RPMI7951 (cell line): Measurements from ENCODE around the gene PBX1. TPM values are rescaled to one million over a fixed set of nuclear protein-coding genes. Genes with fewer than 3 reads are reported as not detected.

ENCODE experiments used
- DNase-seq: peaks from one replicate; pipeline ENCODE4 v3.0.0-alpha.2; 2012; ENCODE audit warnings: low read depth
- total RNA-seq: library from RNA; depleted of rRNA; stranded (reverse); fragments of >200 nt; shearing (Covaris generic); gene quantifications from 2 replicates; pipeline ENCODE4 v1.2.3, GENCODE V29; 2014

Gene PBX1
- total RNA-seq, 1 experiment from 2014 or later: 2.4 TPM

DNA sequence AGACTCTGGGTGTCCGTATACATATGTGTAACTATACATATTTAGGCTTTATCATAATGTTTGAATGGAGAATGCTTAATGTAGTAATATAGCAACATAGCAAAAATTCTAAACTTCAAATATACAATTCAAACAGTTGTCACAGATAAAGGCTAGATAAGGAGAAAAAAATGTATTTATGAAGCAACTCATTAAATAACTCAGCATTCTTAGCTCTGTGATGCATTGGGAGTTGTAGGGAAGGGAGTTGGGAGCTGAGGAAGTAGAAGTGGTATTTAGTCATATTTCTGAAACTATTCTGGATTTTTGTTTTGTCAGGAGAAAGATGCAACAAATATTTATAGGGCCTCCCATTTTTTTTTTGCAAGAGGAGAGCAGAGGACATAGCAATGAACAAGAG, 197.8 kb downstream of the PBX1 start:
- no peak for DNase-seq

DNA sequence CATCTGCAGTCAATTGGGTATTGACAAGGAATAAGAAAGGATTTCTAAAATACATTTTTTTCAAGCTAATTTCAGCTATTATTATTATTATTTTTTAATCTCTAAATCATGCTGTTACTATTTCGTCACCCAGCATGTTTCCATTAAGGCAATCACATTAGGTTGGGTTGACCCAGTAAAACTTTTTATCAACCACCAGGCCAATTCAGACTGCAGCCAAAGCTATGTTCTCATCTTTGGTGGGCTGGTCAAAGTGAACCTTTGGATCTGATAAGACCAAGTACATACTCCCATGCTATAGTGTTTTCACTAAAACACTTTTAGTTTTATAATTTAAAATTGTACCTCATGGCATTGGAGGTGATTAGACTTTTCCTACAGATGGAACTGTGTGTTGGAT, 198.6 kb downstream of the PBX1 start:
- no peak for DNase-seq

DNA sequence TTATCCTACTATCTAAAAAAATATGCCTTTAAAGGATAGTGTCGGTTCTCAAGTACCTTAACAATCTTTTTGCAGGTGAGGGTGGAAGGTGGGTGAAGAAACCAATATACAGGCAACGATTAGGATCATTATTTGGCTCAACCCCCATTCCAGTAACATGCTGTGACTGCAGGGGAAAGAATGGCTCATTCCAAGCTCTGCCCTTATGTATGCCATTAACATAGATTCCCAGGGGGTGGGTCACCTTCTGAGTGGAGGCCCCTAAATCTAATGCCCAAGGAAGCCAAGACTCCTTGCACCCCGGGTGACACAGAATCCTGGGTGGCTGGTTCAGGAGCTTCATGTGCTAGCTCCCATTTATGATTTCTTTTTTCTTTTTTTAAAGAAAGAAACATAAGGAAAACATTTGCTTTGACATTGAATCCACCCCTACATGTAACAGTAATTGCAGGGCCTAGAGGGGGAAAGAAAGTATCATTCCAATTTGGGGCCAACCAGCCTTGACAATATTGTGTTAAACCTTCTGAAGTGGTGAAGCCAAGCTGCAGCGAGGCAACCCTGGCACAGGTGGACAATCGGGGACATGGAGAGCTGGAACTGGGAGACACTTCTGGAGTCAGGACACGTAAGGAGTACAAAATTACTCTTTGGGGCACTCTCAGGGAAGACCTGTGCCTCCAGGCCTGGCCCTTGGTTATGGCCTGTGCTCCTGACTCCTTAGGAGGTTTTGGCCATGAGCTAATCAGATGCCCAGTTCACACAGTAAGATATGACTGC, 200.3 kb downstream of the PBX1 start:
- DNase-seq: no peak

DNA sequence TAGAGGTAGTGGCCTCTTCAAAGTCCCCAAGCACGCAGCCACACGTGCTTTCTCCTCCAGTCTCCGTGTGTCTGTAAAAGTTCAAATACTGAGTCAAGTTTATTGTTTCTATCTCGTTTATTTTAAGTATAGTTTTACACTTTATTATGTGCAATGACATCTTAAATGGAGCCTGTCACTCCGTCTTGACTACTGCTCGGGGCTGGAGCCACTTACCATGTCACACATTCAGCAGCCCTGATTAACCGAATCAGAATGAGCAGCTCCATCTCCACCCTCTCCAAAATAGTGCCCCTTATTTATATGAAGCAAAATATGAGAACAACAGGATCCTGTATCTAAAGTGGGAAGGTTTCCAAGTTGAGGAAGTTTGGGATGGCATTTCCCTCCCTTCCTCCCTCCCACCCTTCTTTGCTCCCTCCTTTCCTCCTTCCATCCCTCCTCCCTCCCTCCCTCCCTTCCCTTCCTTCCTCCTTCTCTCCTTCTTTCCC, 201.0 kb downstream of the PBX1 start:
- DNase-seq: no peak

DNA sequence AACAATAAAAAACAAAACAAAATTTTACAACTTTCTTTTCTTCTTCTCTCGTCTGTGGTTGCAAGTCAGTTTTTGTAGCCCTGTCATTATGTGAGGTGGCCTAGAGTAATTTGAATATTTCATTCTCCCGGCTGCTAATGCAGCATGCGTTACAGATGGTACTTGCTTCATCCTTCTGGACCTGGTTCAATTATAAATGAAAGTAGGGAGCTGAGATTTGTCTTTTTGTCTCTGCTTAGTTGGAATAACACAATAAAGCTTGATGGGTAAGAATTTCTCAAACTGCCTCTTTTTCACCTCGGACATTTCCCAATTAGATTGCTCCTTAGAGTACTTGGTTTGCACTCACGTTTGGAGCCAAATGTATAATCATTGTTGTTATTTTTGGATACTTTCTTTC, 201.6 kb downstream of the PBX1 start:
- no peak for DNase-seq

DNA sequence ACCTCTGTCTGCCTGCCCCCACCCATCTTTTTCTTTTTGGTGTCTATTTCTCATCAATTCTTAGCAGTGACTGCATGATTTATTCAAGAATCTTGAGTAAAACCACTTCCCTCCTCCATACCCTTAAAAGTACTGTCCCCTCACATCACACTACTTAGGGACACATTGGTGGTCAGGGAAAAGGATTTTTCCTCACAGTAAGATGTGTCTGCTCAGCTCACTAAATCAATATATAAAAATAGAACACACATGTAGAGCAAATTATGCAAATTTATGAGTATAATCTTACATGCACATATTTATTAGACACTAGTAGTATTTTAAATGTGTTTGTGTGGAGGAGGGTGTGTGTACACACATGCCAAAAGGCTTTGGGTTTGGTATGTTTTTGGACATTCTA, 202.0 kb downstream of the PBX1 start:
- DNase-seq: no peak

DNA sequence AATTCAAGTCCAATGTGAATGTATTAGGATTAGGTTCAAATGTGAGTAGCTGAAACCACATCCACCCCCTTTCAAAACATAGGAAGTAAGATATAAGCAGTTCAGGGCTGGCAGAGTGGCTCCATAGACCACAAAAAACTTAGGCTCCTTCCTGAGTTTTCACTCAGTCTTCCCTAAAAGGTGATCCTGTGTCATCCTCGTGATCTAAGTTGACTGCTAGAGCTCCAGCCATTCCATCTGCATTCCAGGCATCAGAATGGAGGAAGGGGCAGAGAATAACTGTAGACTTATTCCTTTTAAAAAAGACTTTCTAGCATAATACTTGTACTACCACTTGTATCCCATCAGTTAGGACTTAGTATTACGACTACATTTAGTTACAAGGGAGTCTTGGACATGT, 204.1 kb downstream of the PBX1 start:
- DNase-seq: no peak

DNA sequence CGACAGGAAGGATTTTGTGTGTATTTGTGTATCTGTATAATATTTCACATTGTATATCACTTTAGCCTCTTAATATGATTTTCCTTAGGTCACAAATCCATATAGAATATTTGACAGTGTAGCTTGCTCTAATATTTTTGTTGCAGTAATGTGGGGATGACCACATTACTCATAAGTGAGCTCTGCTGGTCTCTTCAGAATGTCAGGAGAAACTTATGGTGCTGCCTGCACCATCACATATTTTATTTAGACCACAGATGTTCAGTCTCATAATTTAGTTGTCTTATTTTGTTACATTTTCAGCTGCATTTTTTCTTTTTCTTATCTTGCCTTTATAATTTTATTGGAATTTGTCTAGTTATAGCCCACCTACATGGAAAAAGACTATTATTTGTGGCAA, 205.3 kb downstream of the PBX1 start:
- DNase-seq: no peak

DNA sequence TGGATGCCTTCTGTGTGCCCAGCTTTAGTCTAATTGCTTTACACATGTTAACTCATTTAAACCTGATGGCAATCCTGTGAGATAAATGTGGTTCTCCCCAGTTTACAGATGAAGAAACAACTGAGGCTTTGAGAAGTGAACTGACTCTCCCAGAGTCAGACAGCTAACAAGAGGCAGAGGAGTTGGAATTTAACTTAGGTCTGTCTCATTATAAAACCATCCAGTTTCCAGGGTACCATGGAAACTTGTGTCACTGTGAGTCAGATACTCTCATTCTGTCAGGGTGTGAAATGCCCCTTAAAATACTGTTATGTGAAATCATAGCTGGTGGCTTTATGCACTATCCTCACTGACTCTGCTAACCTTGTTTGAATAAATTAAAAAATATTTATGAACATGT, 206.6 kb downstream of the PBX1 start:
- DNase-seq: peak; percentile 81

DNA sequence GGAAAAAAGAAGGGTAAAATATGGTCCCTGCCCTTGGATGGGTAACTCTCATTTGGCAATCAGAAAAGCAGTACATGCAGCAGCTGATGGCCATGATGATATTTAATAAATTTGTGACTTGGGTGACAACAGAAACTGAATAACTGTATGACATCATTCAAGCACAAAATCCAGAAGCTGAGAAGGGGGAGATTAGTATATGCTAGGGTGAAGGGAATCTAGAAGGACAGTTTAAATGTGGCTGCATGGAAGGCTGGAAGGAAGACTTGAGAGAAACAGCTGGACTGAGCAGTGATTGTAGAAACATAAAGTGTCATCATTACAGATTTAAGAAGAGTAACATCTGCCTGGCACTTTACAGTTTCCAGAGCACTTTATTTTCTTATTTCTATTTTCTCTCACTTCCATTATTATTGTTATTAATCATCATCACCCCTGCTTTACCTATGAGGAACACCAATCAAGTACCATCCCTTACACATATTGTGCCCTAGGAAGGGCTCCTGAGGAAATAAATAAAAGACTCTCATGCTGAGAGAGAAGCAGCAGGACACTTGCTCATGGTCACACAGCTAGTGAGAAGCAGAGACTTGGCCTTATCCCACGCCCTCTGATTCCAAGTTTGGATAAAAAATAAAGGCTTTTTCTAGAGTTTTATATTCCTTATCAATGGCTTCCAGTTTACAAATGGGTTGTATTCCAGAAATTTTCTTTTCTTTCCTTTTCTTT, 207.2 kb downstream of the PBX1 start:
- no peak for DNase-seq

DNA sequence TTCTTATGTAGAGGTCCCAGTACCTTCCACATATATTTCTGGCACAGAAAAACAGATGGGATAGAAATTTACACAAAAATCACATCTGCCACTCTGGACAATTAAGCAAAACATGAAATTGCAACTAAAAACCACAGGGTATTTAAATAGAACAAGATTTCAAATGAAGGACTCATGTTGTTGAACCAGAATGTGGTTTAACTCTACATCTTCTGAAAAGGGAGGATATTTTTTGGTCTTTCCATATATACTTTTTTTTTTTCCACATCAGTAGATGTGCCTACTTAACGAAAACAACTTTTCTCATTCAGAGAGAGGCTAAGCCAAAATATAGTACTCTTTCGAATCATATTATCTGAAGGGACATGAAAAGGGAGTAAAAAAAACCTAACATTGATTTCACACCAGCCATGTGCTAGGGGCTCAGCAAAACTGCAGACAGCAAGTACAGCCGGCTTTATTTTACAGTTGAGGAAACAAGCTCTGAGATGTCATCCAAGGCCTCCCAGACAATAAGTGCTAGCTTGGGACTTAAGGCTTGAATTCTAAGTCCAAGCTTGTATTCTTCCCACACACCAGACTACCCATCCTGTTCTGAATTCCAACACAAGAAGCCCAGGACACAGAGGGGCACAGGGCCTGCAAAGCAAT, 208.9 kb downstream of the PBX1 start:
- DNase-seq: peak; percentile 32

DNA sequence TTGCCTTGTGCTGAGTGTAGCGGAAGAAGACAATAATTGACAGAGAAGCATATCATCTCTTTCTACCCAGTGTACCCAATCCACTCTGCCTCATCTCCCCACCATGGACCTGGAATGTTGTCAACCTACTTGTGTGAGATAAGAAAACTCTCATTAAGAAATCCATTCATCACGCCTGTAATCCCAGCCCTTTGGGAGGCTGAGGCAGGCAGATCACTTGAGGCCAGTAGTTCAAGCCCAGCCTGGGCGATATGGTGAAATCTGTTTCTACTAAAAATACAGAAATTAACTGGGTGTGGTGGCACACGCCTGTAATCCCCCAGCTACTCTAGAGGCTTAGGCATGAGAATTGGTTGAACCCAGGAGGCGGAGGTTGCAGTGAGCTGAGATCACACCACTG, 209.6 kb downstream of the PBX1 start:
- DNase-seq: no peak

DNA sequence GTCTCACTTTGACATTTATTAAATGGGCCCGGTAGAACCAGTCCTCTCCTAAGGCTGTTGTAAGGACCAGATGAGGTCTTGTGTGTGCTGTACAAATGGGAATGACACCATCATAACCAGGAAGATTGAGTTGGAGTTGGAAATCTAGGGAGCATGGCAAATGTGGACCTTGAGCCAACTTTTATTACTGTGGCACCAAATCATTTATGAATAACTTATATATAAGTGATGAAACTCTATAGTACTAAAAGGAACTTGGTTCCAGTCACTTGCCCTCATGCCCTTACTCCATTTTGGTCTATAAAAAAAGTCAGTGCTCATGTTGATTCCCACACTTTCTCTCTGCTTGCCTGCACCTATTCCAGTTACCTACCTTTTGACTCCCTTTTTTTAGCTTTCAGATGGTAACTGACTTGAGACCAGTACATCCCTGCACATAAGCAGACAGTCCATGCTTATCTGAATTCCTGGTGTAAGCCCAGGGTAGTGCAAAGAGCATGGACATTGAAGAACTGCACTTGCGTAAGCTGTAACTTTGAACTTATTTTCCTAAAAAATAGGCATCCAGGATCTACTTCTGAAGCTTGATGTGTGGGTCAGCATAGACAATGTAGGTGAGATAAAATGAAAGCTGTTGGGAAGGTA, 210.6 kb downstream of the PBX1 start:
- DNase-seq: no peak

DNA sequence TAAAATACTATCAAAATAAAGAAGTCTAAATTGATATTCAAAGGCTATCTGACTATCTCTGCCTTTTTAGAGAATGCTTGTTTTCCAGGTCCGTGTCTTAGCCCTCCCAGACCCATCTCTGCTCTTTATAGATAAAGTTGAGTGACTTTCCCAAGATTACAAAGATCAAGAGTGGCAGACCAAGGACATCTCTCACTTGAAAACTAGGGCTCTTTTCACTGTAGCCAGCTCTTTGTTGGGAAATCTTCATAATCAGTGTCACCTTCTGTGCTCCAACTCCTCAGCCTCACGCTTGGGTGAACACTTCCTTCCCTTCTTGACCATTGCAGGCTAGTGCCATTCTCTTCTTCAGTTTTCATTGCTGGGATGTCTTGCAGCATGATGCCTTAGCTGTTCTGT, 211.1 kb downstream of the PBX1 start:
- DNase-seq: no peak

DNA sequence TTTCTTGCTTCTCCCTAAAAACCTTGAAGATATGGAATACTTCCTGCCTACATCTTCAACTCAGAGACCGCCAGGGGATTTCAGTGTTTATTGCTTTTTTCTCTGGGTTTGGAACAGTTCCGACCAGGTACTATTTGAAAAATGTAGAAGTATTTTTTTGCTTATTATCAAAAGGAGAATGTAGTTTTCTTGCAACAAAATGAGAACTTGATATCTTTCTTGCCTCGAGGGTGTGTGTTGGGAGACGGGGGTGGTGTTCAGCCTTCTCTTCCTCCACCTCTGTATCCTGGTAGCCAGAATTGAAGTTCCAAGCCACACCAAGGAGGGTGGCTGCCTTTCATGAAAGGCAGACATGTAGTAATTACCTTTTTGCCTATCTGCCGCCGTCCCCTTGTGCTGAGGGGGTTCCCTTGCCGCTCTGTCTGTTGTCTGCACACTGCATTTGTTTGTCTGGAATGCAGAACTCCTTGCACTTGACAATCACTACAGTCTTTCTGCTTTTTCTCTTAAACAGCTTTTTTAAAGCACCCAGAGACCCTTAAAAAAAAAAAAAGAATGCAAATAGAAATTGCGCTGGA, 212.1 kb downstream of the PBX1 start:
- no peak for DNase-seq

DNA sequence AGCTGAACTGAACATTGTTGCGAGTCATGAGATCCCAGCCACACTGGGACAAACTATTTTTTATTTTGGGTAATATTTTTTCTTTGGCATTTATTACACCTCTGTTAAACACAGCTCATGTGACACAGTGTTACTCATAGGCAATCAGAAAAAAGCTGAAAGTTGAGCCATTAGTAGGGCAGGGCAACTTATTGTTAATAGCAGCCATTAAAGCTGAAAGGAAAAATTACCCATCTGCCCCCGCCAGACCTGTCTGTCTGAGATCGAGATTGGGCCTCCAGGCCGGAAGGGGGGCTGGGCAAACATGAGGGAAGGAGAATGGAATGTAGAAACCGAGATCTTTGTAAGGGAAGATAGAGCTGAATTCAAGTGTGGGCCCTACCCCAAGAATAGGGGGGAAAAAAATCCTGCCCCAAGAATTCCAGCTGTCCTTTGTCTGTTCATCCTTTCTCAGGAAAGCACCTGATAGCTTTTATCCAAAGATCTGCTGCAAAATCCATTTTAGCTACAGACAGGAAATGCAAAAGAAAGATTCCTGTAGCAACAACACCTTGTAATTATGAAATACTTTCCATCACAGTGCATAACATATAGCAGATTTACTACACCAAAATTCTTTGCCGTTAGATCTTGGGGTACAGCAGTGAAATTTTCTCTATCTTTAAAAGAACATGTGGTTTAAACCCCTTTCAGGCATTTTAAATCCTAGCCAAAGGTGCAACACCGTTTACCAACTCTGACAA, 212.8 kb downstream of the PBX1 start:
- DNase-seq: peak; percentile 67

DNA sequence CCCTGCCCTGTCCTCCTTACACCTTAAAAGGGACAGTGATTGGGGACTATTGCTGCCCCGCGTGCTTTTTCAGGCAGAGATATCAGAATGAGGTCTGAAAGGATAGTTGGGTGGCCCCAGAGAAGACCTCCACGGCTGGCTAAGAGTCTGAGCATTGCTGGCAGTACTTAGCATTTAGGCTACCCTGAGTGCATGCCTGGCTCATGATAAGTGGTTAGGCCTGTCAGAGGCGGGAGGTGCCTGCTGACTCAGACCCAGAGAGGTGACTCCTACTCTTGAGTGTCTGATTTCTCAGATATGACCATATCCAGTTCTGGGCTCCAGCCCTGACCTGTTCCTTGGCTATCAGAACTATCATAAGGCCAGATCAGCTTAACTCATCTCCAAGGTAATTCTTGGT, 213.7 kb downstream of the PBX1 start:
- peak; percentile 94 for DNase-seq

DNA sequence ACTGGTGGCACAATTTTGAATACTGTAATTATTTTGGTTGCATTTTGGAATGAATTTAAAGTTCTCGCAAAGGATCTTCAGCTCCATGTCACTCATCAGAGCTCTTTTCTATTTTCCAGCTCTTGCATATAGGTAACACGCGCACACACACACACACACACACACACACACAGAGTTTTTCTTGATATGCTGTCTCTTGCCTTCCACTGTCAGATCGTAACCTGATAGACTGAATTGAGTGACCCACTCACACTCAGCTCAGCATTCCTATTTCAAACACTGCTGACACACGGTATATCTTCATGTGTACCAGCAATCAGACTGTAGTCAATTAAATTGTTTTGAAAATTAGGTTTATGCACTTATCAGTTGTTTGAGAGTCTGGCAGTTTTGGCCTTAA, 214.1 kb downstream of the PBX1 start:
- DNase-seq: no peak

DNA sequence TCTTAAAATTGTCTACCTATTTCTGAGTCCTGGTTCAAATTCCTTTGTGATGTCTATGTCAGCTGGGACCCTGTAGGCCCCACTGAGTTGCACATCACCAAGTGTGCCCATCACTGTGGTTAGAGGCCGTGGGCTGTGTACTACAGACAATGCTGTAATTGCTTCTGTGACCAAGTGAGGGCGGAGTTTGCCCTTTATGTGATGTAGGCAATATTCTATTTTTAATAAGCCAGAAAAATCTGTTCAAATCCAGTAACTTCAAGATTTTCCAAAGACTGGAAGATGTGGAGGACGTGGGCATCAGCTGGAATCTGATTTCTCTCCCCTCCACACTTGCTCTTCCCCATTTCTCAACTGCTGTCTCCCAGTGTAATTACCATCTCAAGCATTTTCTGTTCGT, 215.4 kb downstream of the PBX1 start:
- no peak for DNase-seq

DNA sequence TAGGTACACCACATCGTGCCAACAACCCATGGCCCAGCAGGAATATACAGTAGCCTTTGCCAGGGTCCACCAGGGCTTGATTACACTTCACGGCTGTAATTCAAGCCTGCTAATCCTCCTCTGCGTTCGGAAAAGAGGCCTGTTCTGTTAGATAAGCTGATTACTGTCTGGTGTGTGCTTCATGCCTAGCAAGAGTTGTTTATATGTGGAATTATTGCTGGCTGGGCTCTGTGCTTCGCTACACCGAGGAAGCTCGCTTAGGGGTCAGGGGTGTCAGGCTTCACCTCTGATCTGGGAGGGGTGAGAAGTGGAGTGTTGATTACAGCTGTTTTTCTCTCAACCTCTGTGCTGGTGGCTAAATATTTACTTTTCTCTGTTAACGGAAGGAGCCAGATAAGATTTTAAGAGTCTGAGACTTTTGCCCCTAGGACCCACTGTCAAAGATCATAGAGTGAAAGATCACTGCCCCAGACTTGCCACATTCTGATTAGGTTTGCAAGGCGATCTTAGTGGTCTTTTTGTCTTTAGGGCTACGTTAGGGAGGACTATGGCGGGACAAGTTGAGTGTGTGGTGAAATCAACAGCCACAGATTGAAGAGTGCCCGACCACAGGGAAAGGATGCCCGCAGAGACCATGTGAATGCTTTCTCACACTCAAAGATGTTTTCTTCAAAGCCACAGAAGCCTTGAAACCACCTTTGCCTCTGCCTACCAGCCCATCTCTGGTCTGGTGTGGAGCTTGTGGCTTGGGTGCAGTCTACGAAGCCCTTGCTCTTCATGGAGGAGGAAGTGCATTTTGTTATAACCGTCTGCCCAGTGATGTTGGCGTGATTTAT, 216.1 kb downstream of the PBX1 start:
- no peak for DNase-seq
